Kidney epithelial cell (primary cell): ENCODE results near the gene NUDT2. TPM values are rescaled to one million over a fixed set of nuclear protein-coding genes. Genes with fewer than 3 reads are reported as not detected.

Source experiments
- DNase-seq: peaks from one replicate; pipeline ENCODE4 v3.0.0-alpha.2; 2010; ENCODE audit warnings: low read depth
- H3K27me3 ChIP-seq: 2 replicates; pipeline ENCODE4 v1.6.0; 2011; ENCODE audit warnings: low read length; ENCODE audit not compliant: control insufficient read depth, insufficient read depth
- H3K36me3 ChIP-seq: 2 replicates; pipeline ENCODE4 v1.5.1; 2011; ENCODE audit warnings: low read length; ENCODE audit not compliant: control insufficient read depth, insufficient read depth
- H3K4me3 ChIP-seq: 2 replicates; pipeline ENCODE4 v1.5.1; 2011; ENCODE audit warnings: low read depth, mild to moderate bottlenecking, control low read depth, low read length
- CTCF ChIP-seq: IDR thresholded peaks from 2 replicates; pipeline ENCODE4 v1.5.1; 2011; ENCODE audit warnings: mild to moderate bottlenecking, moderate library complexity, low read length, control low read depth, inconsistent platforms; ENCODE audit not compliant: insufficient read depth, poor library complexity, severe bottlenecking
- total RNA-seq: library from RNA; depleted of rRNA; stranded (reverse); fragments of >200 nt; gene quantifications from 2 replicates; pipeline ENCODE4 v1.2.3, GENCODE V29; 2015

The NUDT2 gene
- total RNA-seq, 1 donor from 2014 or later = 30.0 TPM

- Histone ChIP-seq H3K36me3 (no peaks in the 10 kb centered on the region), H3K4me3 (no peak overlapping the region), H3K27me3 (peaks cover 12% of the 10 kb centered on the region)
- no peak for DNase-seq
- TF ChIP-seq CTCF = no peak
These were observed 52.7 kb downstream of the NUDT2 start for GRCh38 chr9:34382054-34382453.

- TF ChIP-seq CTCF = no peak
- Histone ChIP-seq H3K4me3 (no peak overlapping the region), H3K27me3 (peaks cover 12% of the 10 kb centered on the region), H3K36me3 (no peaks in the 10 kb centered on the region)
- DNase-seq = no peak
These were observed 53.5 kb downstream of the NUDT2 start for GRCh38 chr9:34382879-34383278.

- no peak for DNase-seq
- H3K27me3 ChIP-seq = peaks cover 12% of the 10 kb centered on the region
- no peak overlapping the region for H3K4me3 ChIP-seq
- no peaks in the 10 kb centered on the region for H3K36me3 ChIP-seq
- TF ChIP-seq CTCF = no peak
These were observed 54.5 kb downstream of the NUDT2 start for GRCh38 chr9:34383904-34384303.

GRCh38 chr9:34384368-34385165 lies 55.2 kb downstream of the NUDT2 start:
- H3K27me3 ChIP-seq = peaks cover 12% of the 10 kb centered on the region
- no peaks in the 10 kb centered on the region for H3K36me3 ChIP-seq
- TF ChIP-seq CTCF = no peak
- DNase-seq = no peak
- no peak overlapping the region for H3K4me3 ChIP-seq

- H3K27me3 ChIP-seq = peaks cover 5% of the 10 kb centered on the region
- H3K4me3 ChIP-seq = no peak overlapping the region
- H3K36me3 ChIP-seq = no peaks in the 10 kb centered on the region
- no peak for TF ChIP-seq CTCF
- no peak for DNase-seq
These were observed 56.3 kb downstream of the NUDT2 start for GRCh38 chr9:34385561-34386230.
